Mesenchymal stem cell (in vitro differentiated cells and primary cell): Measurements from ENCODE around the gene DRD1.
"Not testable (repeated sequence)": the region's sequence is repeated elsewhere in the genome, so short reads cannot be mapped to it uniquely, and the experiment has no call there.

Experiments
- DNase-seq: peaks from one replicate; pipeline ENCODE4 v3.0.0-alpha.2; 2013
- H2AFZ ChIP-seq: one replicate; pipeline ENCODE4 v1.6.1; 2013; ENCODE audit warnings: low read depth, mild to moderate bottlenecking, control low read depth, inconsistent platforms, low read length, moderate library complexity
- H2AK5ac ChIP-seq: 2 replicates; pipeline ENCODE4 v1.6.1; 2013; ENCODE audit warnings: low read length, moderate library complexity, mild to moderate bottlenecking, inconsistent platforms; ENCODE audit not compliant: severe bottlenecking
- H2BK120ac ChIP-seq: one replicate; pipeline ENCODE4 v1.6.1; 2013; ENCODE audit warnings: low read depth, mild to moderate bottlenecking, inconsistent platforms, low read length, moderate library complexity
- H2BK12ac ChIP-seq, 2 experiments: one replicate each; pipeline ENCODE4 v1.6.1; 2013; ENCODE audit warnings: inconsistent platforms in 2 of 2, low read length in 2 of 2, mild to moderate bottlenecking in 2 of 2, moderate library complexity in 2 of 2, control low read depth in 1 of 2
- H2BK15ac ChIP-seq: one replicate; pipeline ENCODE4 v1.6.1; 2013; ENCODE audit warnings: mild to moderate bottlenecking, low read depth, inconsistent platforms; ENCODE audit not compliant: poor library complexity, severe bottlenecking
- H2BK5ac ChIP-seq: 2 replicates; pipeline ENCODE4 v1.6.1; 2013; ENCODE audit warnings: low read depth, mild to moderate bottlenecking, low read length, control low read depth, inconsistent platforms; ENCODE audit not compliant: poor library complexity, severe bottlenecking
- H3K14ac ChIP-seq, 2 experiments: one replicate each; pipeline ENCODE4 v1.6.1; 2013; ENCODE audit warnings: inconsistent platforms in 2 of 2, low read length in 2 of 2, control low read depth in 1 of 2, mild to moderate bottlenecking in 1 of 2, moderate library complexity in 1 of 2
- H3K18ac ChIP-seq, 2 experiments: one replicate each; pipeline ENCODE4 v1.6.1; 2013; ENCODE audit warnings: inconsistent platforms in 2 of 2, low read length in 2 of 2, control low read depth in 1 of 2, low read depth in 1 of 2, mild to moderate bottlenecking in 1 of 2
- H3K23ac ChIP-seq, 2 experiments: one replicate each; pipeline ENCODE4 v1.6.1; 2013; ENCODE audit warnings: inconsistent platforms in 2 of 2, low read length in 2 of 2, mild to moderate bottlenecking in 2 of 2, moderate library complexity in 2 of 2, control low read depth in 1 of 2
- H3K27ac ChIP-seq: 2 replicates; pipeline ENCODE4 v1.5.1; 2013; ENCODE audit warnings: mild to moderate bottlenecking, moderate library complexity, low read length, control low read depth, inconsistent platforms; ENCODE audit not compliant: poor library complexity, severe bottlenecking
- H3K27me3 ChIP-seq, 2 experiments: 2 replicates each; pipeline versions ENCODE4 v1.6.1 to v1.7.0; 2013; ENCODE audit warnings: low read length in 2 of 2, mild to moderate bottlenecking in 2 of 2, moderate library complexity in 2 of 2, control low read depth in 1 of 2, inconsistent platforms in 1 of 2; ENCODE audit not compliant: control insufficient read depth in 1 of 2, insufficient read depth in 1 of 2
- H3K36me3 ChIP-seq, 2 experiments: 2 replicates each; pipeline versions ENCODE4 v1.6.1 to v1.7.0; 2013; ENCODE audit warnings: low read length in 2 of 2, control low read depth in 1 of 2, inconsistent platforms in 1 of 2, low read depth in 1 of 2, mild to moderate bottlenecking in 1 of 2; ENCODE audit not compliant: insufficient read depth in 2 of 2, control insufficient read depth in 1 of 2
- H3K4ac ChIP-seq, 2 experiments: one replicate each; pipeline ENCODE4 v1.6.1; 2013; ENCODE audit warnings: inconsistent platforms in 2 of 2, low read length in 2 of 2, mild to moderate bottlenecking in 2 of 2, moderate library complexity in 2 of 2, control low read depth in 1 of 2, low read depth in 1 of 2
- H3K4me1 ChIP-seq: 2 replicates; pipeline ENCODE4 v1.6.1; 2013; ENCODE audit warnings: low read depth, low read length, control low read depth; ENCODE audit not compliant: control insufficient read depth, insufficient read depth
- H3K4me2 ChIP-seq: 2 replicates; pipeline ENCODE4 v1.6.1; 2013; ENCODE audit warnings: low read length, mild to moderate bottlenecking, inconsistent platforms; ENCODE audit not compliant: poor library complexity, severe bottlenecking
- H3K4me3 ChIP-seq, 2 experiments: 2 replicates each; pipeline versions ENCODE4 v1.5.1 to v1.7.0; 2013; ENCODE audit warnings: low read length in 2 of 2, mild to moderate bottlenecking in 2 of 2, control low read depth in 1 of 2, low read depth in 1 of 2; ENCODE audit not compliant: insufficient read depth in 1 of 2
- H3K79me1 ChIP-seq: replicated peaks from 2 replicates; pipeline ENCODE4 v1.6.1; 2013; ENCODE audit warnings: mild to moderate bottlenecking, control low read depth, low read length, inconsistent platforms; ENCODE audit not compliant: poor library complexity, severe bottlenecking
- H3K9ac ChIP-seq: 2 replicates; pipeline ENCODE4 v1.7.0; 2013; ENCODE audit warnings: mild to moderate bottlenecking, low read length, moderate library complexity
- H3K9me3 ChIP-seq: 2 replicates; pipeline ENCODE4 v1.7.0; 2013; ENCODE audit warnings: mild to moderate bottlenecking, low read length; ENCODE audit not compliant: control insufficient read depth
- H4K8ac ChIP-seq: one replicate; pipeline ENCODE4 v1.6.1; 2013; ENCODE audit warnings: inconsistent platforms, mild to moderate bottlenecking, low read length, moderate library complexity
- H4K91ac ChIP-seq: one replicate; pipeline ENCODE4 v1.6.1; 2013; ENCODE audit warnings: mild to moderate bottlenecking, low read length, inconsistent platforms
- WGBS: methylation state at CpG from one replicate; pipeline ENCODE4 v1.1.7; 2013; ENCODE audit warnings: mixed read lengths; 5-methylcytosine and 5-hydroxymethylcytosine counted together

Gene DRD1

DNA sequence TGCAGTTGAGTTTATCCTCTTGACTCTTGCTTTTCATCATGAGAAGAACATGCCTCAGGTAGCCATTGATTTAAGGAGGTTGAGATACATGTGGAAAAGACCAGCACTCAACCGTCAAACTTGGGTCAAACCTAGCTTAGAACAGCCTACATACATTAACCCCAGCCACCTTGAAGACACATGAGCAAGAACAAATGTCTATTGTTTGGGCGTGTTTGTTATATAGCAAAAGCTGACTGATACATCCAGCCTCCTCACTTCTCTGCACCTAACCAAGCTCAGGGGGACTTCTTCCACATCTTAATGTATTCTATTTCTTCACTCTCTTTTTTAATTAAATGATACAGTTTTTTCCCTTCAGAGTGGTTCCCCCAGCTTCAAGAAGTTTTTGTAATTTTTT, 28.7 kb downstream of the DRD1 start:
- no CpG with 5 or more reads among the region's 2 CpGs for WGBS
- Histone ChIP-seq H3K4me1 (no peaks in the 10 kb centered on the region), H3K4me3 (no peak overlapping the region), H3K27ac (no peak overlapping the region), H3K18ac (no peak overlapping the region), H3K4ac (no peak overlapping the region), H2BK5ac (no peak overlapping the region), H3K9me3 (peaks cover 10% of the 10 kb centered on the region), H3K4me2 (no peak overlapping the region), H2BK15ac (no peak overlapping the region), H3K27me3 (no peaks in the 10 kb centered on the region), H3K36me3 (no peaks in the 10 kb centered on the region), H4K91ac (no peak overlapping the region), H4K8ac (no peak overlapping the region), H2BK12ac (no peak overlapping the region), H3K23ac (no peak overlapping the region), H3K9ac (no peak overlapping the region), H2BK120ac (no peak overlapping the region), H2AK5ac (no peak overlapping the region), H2AFZ (no peak overlapping the region), H3K79me1 (no peaks in the 10 kb centered on the region), H3K14ac (no peak overlapping the region)
- no peak for DNase-seq

- H3K23ac ChIP-seq, result no peak overlapping the region
- no peak for DNase-seq
- H2BK120ac ChIP-seq, result no peak overlapping the region
- H3K18ac ChIP-seq, result no peak overlapping the region
- H3K79me1 ChIP-seq, result no peaks in the 10 kb centered on the region
- H3K9ac ChIP-seq, result no peak overlapping the region
- H2AFZ ChIP-seq, result no peak overlapping the region
- no peak overlapping the region for H3K27ac ChIP-seq
- no peak overlapping the region for H2BK12ac ChIP-seq
- H3K4me1 ChIP-seq, result no peaks in the 10 kb centered on the region
- WGBS, result no CpG with 5 or more reads among the region's 2 CpGs
- H3K4me3 ChIP-seq, result no peak overlapping the region
- no peaks in the 10 kb centered on the region for H3K27me3 ChIP-seq
- H4K8ac ChIP-seq, result no peak overlapping the region
- no peak overlapping the region for H2BK5ac ChIP-seq
- no peaks in the 10 kb centered on the region for H3K9me3 ChIP-seq
- H4K91ac ChIP-seq, result no peak overlapping the region
- H3K4me2 ChIP-seq, result no peak overlapping the region
- no peak overlapping the region for H3K4ac ChIP-seq
- H2BK15ac ChIP-seq, result no peak overlapping the region
- no peak overlapping the region for H2AK5ac ChIP-seq
- H3K36me3 ChIP-seq, result no peaks in the 10 kb centered on the region
- H3K14ac ChIP-seq, result no peak overlapping the region
Observed at GRCh38 chr5:175410926-175411325, 33.1 kb downstream of the DRD1 start.

DNA sequence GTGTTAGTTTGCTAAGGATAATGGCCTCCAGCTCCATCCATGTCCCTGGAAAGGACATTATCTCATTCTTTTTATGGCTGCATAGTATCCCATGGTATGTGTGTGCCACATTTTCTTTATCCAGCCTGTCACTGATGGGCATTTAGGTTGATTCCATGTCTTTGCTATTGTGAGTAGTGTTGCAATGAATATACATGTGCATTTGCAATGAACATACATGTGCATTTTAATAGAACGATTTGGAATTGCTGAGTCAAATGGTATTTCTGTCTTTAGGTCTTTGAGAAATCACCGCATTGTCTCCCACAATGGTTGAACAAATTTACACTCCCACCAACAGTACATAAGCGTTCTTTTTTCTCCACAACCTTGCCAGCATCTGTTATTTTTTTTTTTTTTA, 37.7 kb downstream of the DRD1 start:
- H3K36me3 ChIP-seq, result no peaks in the 10 kb centered on the region
- no peaks in the 10 kb centered on the region for H3K27me3 ChIP-seq
- no peak overlapping the region for H2BK120ac ChIP-seq
- H3K4me3 ChIP-seq, result no peak overlapping the region
- no peak overlapping the region for H3K23ac ChIP-seq
- H2BK12ac ChIP-seq, result no peak overlapping the region
- H3K4me1 ChIP-seq, result no peaks in the 10 kb centered on the region
- no peak overlapping the region for H3K4me2 ChIP-seq
- H3K18ac ChIP-seq, result no peak overlapping the region
- H2BK15ac ChIP-seq, result no peak overlapping the region
- 90% methylated on average over 2 of the region's 3 CpGs for WGBS
- H3K9me3 ChIP-seq, result peaks cover 9% of the 10 kb centered on the region
- H2AK5ac ChIP-seq, result no peak overlapping the region
- H4K8ac ChIP-seq, result no peak overlapping the region
- no peak overlapping the region for H3K27ac ChIP-seq
- no peak overlapping the region for H3K9ac ChIP-seq
- DNase-seq, result no peak
- no peaks in the 10 kb centered on the region for H3K79me1 ChIP-seq
- no peak overlapping the region for H2AFZ ChIP-seq
- H2BK5ac ChIP-seq, result no peak overlapping the region
- H3K14ac ChIP-seq, result no peak overlapping the region
- H4K91ac ChIP-seq, result no peak overlapping the region
- H3K4ac ChIP-seq, result no peak overlapping the region

DNA sequence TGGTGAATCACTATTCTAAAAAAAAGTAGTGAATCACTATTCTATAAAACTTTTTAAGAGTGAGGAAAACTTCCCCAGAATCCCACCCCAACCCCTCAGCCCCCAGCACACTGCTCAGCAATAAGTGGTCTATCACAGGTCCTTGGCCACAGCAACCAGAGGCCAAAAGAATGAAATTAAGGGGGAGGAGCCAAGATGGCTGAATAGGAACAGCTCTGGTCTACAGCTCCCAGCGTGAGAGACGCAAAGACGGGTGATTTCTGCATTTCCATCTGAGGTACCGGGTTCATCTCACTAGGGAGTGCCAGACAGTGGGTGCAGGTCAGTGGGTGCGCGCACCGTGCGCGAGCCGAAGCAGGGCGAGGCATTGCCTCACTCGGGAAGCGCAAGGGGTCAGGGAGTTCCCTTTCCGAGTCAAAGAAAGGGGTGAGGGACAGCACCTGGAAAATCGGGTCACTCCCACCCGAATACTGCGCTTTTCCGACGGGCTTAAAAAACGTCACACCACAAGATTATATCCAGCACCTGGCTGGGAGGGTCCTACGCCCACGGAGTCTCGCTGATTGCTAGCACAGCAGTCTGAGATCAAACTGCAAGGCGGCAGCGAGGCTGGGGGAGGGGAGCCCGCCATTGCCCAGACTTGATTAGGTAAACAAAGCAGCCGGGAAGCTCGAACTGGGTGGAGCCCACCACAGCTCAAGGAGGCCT, 46.2 kb downstream of the DRD1 start:
- H3K9me3 ChIP-seq, H3K4me3 ChIP-seq, H3K9ac ChIP-seq, H4K91ac ChIP-seq, H4K8ac ChIP-seq, H3K4me1 ChIP-seq, H2AK5ac ChIP-seq, DNase-seq, H3K14ac ChIP-seq, H3K4ac ChIP-seq, H2BK15ac ChIP-seq, H3K27ac ChIP-seq, H2AFZ ChIP-seq, H2BK120ac ChIP-seq, H3K79me1 ChIP-seq, H3K18ac ChIP-seq, H3K4me2 ChIP-seq, H3K36me3 ChIP-seq, H3K23ac ChIP-seq, H2BK12ac ChIP-seq, H2BK5ac ChIP-seq: not testable (repeated sequence)
- H3K27me3 ChIP-seq, result peaks cover 0 to 16% of the 10 kb centered on the region in 2 experiments
- 61% methylated on average over 4 of the region's 28 CpGs for WGBS
